Naive thymus-derived CD8-positive, alpha-beta T cell (primary cell): ENCODE results near the gene ENPP6. TPM values are rescaled to one million over a fixed set of nuclear protein-coding genes. Genes with fewer than 3 reads are reported as not detected.
"Not testable (repeated sequence)": the region's sequence is repeated elsewhere in the genome, so short reads cannot be mapped to it uniquely, and the experiment has no call there.

ENCODE experiments used
- ATAC-seq, 2 donors: fragments of 150-1000 bp; cut with Tn5 transposase in 1 of 2; sonication (Bioruptor Pico), chemical (Tn5 transposase) in 1 of 2; 1 replicate in 1 of 2; 2 replicates in 1 of 2; pipeline ENCODE4 v1.10.0; 2021; ENCODE audit warnings: mild to moderate bottlenecking in 2 of 2, moderate library complexity in 2 of 2
- POLR2A ChIA-PET: fragments of 350-600 bp; sonication (Branson Sonifier 250); formaldehyde crosslinking; loops from one replicate; lab custom pipeline; 2021; ENCODE audit warnings: antibody characterized with exemption; lab: Charles Lee
- DNase-seq, 10 donors: peaks; one replicate each; pipeline versions ENCODE4 v3.0.0 to v3.0.0-alpha.2; 2020 to 2022
- H3K27ac Mint-ChIP-seq, 10 donors: one replicate each; pipeline ENCODE4 v1.8.0; 2020 to 2022; ENCODE audit warnings: mild to moderate bottlenecking in 10 of 10, mixed read lengths in 10 of 10, moderate library complexity in 4 of 10, inconsistent platforms in 1 of 10
- H3K27me3 Mint-ChIP-seq, 5 donors: one replicate each; pipeline ENCODE4 v1.8.0; 2021 to 2022; ENCODE audit warnings: mixed read lengths in 5 of 5
- H3K36me3 Mint-ChIP-seq, 3 donors: one replicate each; pipeline ENCODE4 v1.8.0; 2020 to 2022; ENCODE audit warnings: mixed read lengths in 3 of 3, mild to moderate bottlenecking in 2 of 3, inconsistent platforms in 1 of 3
- H3K4me1 Mint-ChIP-seq, 4 donors: one replicate each; pipeline ENCODE4 v1.8.0; 2021 to 2022; ENCODE audit warnings: mixed read lengths in 4 of 4
- H3K4me3 Mint-ChIP-seq, 10 donors: one replicate each; pipeline ENCODE4 v1.8.0; 2020 to 2022; ENCODE audit warnings: mild to moderate bottlenecking in 10 of 10, mixed read lengths in 10 of 10, moderate library complexity in 6 of 10, inconsistent platforms in 1 of 10
- H3K9me3 Mint-ChIP-seq, 9 donors: one replicate each; pipeline ENCODE4 v1.8.0; 2020 to 2022; ENCODE audit warnings: mixed read lengths in 9 of 9, mild to moderate bottlenecking in 3 of 9, inconsistent platforms in 1 of 9, moderate library complexity in 1 of 9
- polyA plus RNA-seq, 3 donors: library from polyadenylated mRNA; unstranded; fragments of 300-500 nt; fragmentation: Illumina TruSeq; gene quantifications; one replicate each; pipeline ENCODE4 v1.2.3, GENCODE V29; 2021
- total RNA-seq, 8 experiments: library from RNA in 2 of 8; stranded (reverse) in 2 of 8; gene quantifications; one replicate each; pipeline ENCODE4 v1.2.3 and lab custom pipeline; 2021 to 2026

The ENPP6 gene
- total and polyA plus RNA-seq, 5 experiments from 2014 or later: 0.08 TPM; not detected in 4

DNA sequence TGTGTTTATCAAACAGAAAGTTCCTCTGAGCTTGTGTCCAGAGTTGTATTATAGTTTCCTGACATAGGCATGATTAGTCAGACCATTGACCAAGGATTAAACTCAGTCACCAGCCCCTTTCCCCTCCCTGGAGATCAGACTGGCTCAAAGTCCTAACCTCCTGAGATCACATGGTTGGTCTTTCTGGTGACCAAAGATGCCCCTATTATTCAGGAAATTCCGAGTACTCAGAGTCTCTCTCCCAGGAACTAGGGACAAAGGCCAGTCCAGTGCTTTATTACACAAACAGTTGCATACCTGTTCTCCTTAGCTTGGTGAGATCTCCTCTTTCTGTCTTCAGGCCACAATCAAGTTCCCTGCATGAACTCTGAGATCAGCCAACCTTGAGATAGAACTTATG is 14.5 kb upstream of the ENPP6 start:
- H3K36me3 Mint-ChIP-seq: no peaks in the 10 kb centered on the region
- POLR2A ChIA-PET: no interaction called here
- no peak for DNase-seq

DNA sequence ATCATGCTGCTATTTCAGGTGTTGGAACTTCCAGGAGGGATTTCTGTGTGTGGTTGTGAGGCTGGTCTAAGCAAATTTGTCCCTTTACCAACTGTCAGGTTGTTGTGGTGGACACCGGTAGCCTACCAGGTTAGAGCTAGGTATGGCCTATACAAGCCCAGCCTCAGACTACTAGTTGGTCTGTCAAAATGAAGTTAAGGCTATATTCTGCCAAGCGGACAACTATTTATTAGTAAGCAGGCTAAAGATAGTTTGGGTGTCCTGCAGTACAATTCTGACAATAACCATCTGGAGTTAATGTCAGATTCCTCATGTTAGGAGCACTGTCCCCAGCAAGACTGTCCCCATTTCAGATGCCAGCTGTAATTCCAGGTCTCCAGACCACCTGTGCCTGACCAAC is 13.9 kb upstream of the ENPP6 start:
- no peaks in the 10 kb centered on the region for H3K9me3 Mint-ChIP-seq

More for the DNA sequence above, 14.5 kb upstream of the ENPP6 start:
- no peaks in the 10 kb centered on the region for H3K9me3 Mint-ChIP-seq
- no peak for ATAC-seq
- H3K4me3 Mint-ChIP-seq: no peak overlapping the region
- H3K27ac Mint-ChIP-seq: peak overlapping the region in 5 of 10 donors; percentile 1 to 76 (median 23)
- peaks cover 17 to 35% (median 29%) of the 10 kb centered on the region in 4 donors for H3K4me1 Mint-ChIP-seq
- H3K27me3 Mint-ChIP-seq: peaks cover 0 to 10% (median 0%) of the 10 kb centered on the region in 5 donors

DNA sequence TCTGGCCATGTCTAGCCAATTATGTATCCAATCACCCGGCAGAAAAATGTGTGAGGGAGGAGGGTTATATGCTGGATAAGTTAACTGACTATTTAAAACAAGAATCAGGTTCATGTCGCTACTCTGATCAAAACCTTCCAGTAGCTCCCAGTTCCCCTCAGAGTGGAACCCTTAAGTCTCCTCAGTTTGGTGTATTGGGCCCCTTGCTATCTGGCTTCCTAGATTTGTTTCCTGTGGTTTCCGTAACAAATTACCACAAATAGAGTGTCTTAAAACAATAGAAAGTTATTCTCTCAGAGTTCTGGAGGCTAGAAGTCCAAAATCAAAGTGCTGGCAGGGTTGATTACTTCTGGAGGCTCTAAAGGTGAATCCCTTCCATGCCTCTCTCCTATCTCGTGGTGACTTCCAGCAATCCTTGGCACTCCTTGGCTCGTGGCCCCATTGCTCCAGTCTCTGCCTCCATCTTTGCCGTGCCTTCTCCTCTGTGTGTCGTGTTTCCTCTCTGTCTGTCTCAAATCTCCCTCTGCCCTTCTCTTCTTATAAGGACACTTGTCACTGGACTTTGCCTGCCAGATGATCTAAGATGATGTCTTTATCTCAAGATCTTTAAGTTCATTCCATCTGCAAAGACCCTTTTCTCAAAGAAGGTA is 10.5 kb upstream of the ENPP6 start:
- DNase-seq (no peak), ATAC-seq (no peak)
- POLR2A ChIA-PET: interaction anchor here (0.6 kb wide), 1 partner anchor 18 kb away, joined by 3 read pairs; no protein-coding TSS in a partner anchor
- peak overlapping the region in 1 of 10 donors; percentile 29 for H3K4me3 Mint-ChIP-seq
- H3K27me3 Mint-ChIP-seq: peaks cover 0 to 12% (median 0%) of the 10 kb centered on the region in 5 donors
- no peaks in the 10 kb centered on the region for H3K9me3 Mint-ChIP-seq
- H3K27ac Mint-ChIP-seq: peak overlapping the region in 3 of 10 donors; percentile 3 to 64 (median 45)
- H3K36me3 Mint-ChIP-seq: no peaks in the 10 kb centered on the region
- H3K4me1 Mint-ChIP-seq: peaks cover 17 to 29% (median 24%) of the 10 kb centered on the region in 4 donors

More for the DNA sequence above, 13.9 kb upstream of the ENPP6 start:
- Mint-ChIP-seq H3K36me3 (no peaks in the 10 kb centered on the region), H3K4me3 (no peak overlapping the region), H3K27ac (peak overlapping the region in 8 of 10 donors; percentile 3 to 76 (median 24)), H3K27me3 (peaks cover 0 to 10% (median 0%) of the 10 kb centered on the region in 5 donors), H3K4me1 (peaks cover 17 to 29% (median 24%) of the 10 kb centered on the region in 4 donors)
- no peak for ATAC-seq
- no peak for DNase-seq
- POLR2A ChIA-PET: interaction anchor here (1.0 kb wide), 1 partner anchor 32 kb away, joined by 3 read pairs; no protein-coding TSS in a partner anchor

GRCh38 chr4:184216515-184216914 is 1.2 kb downstream of the ENPP6 start:
- H3K27ac Mint-ChIP-seq: no peak overlapping the region
- no peak for DNase-seq
- H3K9me3 Mint-ChIP-seq: peaks cover 0 to 12% (median 0%) of the 10 kb centered on the region in 9 donors
- ATAC-seq: no peak
- POLR2A ChIA-PET: interaction anchor here (0.6 kb wide), 1 partner anchor 1054 kb away, joined by 4 read pairs; no protein-coding TSS in a partner anchor
- no peaks in the 10 kb centered on the region for H3K36me3 Mint-ChIP-seq
- peaks cover 0 to 2% (median 0%) of the 10 kb centered on the region in 4 donors for H3K4me1 Mint-ChIP-seq
- H3K27me3 Mint-ChIP-seq: peaks cover 6 to 22% (median 10%) of the 10 kb centered on the region in 5 donors
- no peak overlapping the region for H3K4me3 Mint-ChIP-seq

DNA sequence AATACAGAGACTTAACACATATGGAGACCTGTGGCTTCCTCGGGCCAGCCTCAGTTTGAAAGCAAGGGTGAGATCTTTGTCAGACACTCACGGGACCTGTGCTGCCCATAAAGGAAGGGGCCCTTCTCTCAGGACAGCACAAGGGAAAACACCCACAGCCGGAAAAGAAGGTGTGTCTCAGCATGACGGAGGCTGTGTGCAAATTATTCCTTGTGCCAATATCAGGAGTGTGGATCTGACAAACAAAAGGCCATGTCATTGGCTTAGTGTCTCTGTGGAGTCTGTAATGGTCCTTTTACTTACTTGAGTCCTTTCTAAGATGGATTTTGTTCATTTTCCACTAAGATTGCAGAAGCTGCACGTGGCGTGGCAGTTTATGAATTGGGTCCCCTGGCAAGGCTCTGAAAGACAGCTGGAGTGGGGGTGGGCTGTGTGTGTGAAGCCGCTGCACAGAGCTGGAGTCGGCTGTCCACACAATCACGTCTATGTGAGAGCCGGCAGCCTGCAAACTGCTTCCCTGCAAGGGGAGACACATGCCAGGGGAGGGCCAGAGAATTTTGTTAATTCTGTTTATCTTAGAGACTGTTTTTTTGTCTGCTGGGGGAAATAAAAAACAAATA is 1.9 kb downstream of the ENPP6 start:
- Mint-ChIP-seq H3K27ac (no peak overlapping the region), H3K36me3 (no peaks in the 10 kb centered on the region), H3K4me3 (no peak overlapping the region), H3K27me3 (peaks cover 3 to 22% (median 9%) of the 10 kb centered on the region in 5 donors), H3K4me1 (peaks cover 0 to 2% (median 0%) of the 10 kb centered on the region in 4 donors), H3K9me3 (peaks cover 0 to 12% (median 0%) of the 10 kb centered on the region in 9 donors)
- POLR2A ChIA-PET: no interaction called here
- DNase-seq: no peak
- ATAC-seq: no peak

GRCh38 chr4:184214931-184215330 is 2.7 kb downstream of the ENPP6 start:
- peaks cover 0 to 2% (median 0%) of the 10 kb centered on the region in 4 donors for H3K4me1 Mint-ChIP-seq
- peaks cover 3 to 22% (median 9%) of the 10 kb centered on the region in 5 donors for H3K27me3 Mint-ChIP-seq
- ATAC-seq: no peak
- POLR2A ChIA-PET: no interaction called here
- H3K4me3 Mint-ChIP-seq: no peak overlapping the region
- H3K9me3 Mint-ChIP-seq: peaks cover 0 to 12% (median 0%) of the 10 kb centered on the region in 9 donors
- DNase-seq: no peak
- H3K27ac Mint-ChIP-seq: no peak overlapping the region
- H3K36me3 Mint-ChIP-seq: no peaks in the 10 kb centered on the region

DNA sequence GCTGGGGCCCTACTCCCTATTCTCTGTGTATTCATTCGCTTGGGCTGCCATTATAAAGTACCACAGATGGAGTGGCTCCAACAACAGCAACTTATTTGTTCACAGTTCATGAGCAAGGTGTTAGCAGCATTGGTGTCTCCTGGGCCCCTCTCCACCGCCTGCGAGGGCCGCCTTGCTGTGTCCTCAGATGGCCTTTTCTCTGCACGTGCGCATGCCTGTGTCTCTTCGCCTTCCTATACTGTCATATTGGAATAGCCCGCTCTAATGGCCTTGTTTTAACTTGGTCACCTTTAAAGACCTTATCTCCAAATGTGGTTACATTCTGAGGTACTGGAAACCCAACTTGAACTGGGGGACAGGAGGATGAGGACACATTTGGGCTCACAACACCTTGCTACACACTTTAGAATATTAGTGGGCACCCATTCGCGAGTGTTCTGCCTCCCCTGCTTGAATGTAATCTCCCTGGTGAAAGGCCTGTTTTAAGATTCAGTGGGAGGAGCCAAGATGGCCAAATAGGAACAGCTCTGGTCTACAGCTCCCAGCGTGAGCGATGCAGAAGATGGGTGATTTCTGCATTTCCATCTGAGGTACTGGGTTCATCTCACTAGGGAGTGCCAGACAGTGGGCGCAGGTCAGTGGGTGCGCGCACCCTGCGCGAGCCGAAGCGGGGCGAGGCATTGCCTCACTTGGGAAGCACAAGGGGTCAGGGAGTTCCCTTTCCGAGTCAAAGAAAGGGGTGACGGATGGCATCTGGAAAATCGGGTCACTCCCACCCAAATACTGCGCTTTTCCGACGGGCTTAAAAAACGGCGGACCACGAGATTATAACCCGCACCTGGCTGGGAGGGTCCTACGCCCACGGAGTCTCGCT is 9.7 kb downstream of the ENPP6 start:
- peaks cover 7 to 43% (median 22%) of the 10 kb centered on the region in 5 donors for H3K27me3 Mint-ChIP-seq
- H3K4me3 Mint-ChIP-seq, POLR2A ChIA-PET, H3K4me1 Mint-ChIP-seq, H3K27ac Mint-ChIP-seq, DNase-seq, ATAC-seq, H3K36me3 Mint-ChIP-seq, H3K9me3 Mint-ChIP-seq: not testable (repeated sequence)

- Mint-ChIP-seq H3K36me3 (no peaks in the 10 kb centered on the region), H3K9me3 (peaks cover 0 to 5% (median 0%) of the 10 kb centered on the region in 9 donors), H3K4me3 (no peak overlapping the region), H3K27ac (no peak overlapping the region), H3K4me1 (peaks cover 0 to 4% (median 0%) of the 10 kb centered on the region in 4 donors), H3K27me3 (peaks cover 9 to 43% (median 24%) of the 10 kb centered on the region in 5 donors)
- DNase-seq: no peak
- no peak for ATAC-seq
- POLR2A ChIA-PET: no interaction called here
Measured at GRCh38 chr4:184205243-184205642, 12.4 kb downstream of the ENPP6 start.

DNA sequence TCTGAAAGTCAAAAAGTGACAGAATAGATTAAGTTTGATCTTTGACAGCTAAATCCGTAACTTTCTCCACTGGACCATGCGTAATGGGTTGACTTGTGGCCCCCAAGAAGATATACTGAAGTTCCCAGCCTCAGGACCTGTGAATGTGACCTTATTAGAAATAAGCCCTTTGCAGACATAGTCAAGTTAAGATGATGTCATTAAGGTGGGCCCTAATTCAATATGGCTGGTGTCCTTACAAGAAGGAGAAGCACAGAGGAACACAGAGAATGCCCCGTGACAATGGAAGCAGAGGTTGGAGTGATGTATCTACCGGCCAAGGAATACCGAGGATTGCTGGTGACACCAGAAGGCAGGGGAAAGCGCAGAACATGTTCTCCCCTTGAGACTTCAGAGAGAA is 14.4 kb downstream of the ENPP6 start:
- DNase-seq (no peak), ATAC-seq (no peak)
- peaks cover 0 to 4% (median 0%) of the 10 kb centered on the region in 4 donors for H3K4me1 Mint-ChIP-seq
- H3K27ac Mint-ChIP-seq: peak overlapping the region in 1 of 10 donors; percentile 18
- H3K27me3 Mint-ChIP-seq: peaks cover 9 to 40% (median 23%) of the 10 kb centered on the region in 5 donors
- POLR2A ChIA-PET: interaction anchor here (0.5 kb wide), 1 partner anchor 26 kb away, joined by 3 read pairs; no protein-coding TSS in a partner anchor
- peaks cover 0 to 5% (median 0%) of the 10 kb centered on the region in 9 donors for H3K9me3 Mint-ChIP-seq
- no peaks in the 10 kb centered on the region for H3K36me3 Mint-ChIP-seq
- H3K4me3 Mint-ChIP-seq: no peak overlapping the region

- ATAC-seq (no peak), DNase-seq (no peak)
- Mint-ChIP-seq H3K9me3 (peaks cover 0 to 5% (median 0%) of the 10 kb centered on the region in 9 donors), H3K27ac (no peak overlapping the region), H3K27me3 (peaks cover 7 to 22% (median 15%) of the 10 kb centered on the region in 5 donors), H3K4me3 (no peak overlapping the region), H3K36me3 (no peaks in the 10 kb centered on the region), H3K4me1 (peaks cover 0 to 2% (median 0%) of the 10 kb centered on the region in 4 donors)
- POLR2A ChIA-PET: no interaction called here
Measured at GRCh38 chr4:184201179-184201578, 16.5 kb downstream of the ENPP6 start.

DNA sequence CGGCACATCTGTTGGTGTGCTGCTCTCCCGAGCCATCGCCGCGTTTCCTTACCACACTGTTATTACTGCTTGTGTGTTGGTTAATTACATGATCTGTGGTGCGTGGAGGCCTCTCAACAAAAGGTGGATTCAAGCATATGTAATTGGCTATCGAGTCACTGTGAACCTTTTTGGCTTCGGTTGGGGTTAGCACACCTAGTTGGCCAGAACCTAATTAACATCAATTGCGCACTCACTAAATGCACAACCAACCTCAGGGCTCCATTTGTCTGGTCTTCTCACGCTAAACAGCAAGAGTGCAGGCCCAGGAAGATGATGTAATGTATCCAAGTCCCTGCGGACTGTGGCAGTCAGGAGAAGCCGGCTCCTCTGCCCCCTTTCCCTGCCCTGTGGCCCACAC is 17.4 kb downstream of the ENPP6 start:
- Mint-ChIP-seq H3K9me3 (no peaks in the 10 kb centered on the region), H3K4me3 (no peak overlapping the region), H3K36me3 (no peaks in the 10 kb centered on the region), H3K27ac (no peak overlapping the region), H3K27me3 (peaks cover 2 to 13% (median 10%) of the 10 kb centered on the region in 5 donors), H3K4me1 (no peaks in the 10 kb centered on the region)
- DNase-seq: no peak
- no peak for ATAC-seq
- POLR2A ChIA-PET: no interaction called here

DNA sequence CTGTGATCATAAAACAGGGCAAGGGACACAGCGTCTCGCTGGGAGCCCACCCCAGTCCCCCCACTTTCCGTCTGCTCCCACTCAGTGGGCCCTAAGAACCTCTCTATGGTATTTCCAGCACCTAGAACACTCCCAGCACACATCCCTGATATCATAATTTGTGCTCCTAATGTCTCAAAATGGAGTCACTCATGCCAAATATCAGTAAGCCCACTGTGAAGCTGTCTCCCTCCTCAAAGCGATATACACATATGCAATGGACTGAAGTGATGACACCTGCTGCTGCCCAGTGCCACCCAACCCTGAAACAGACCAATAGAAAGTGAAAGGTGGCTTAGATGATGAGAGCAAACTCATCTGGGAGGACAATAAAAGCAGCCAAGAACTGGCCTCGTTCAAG is 17.9 kb downstream of the ENPP6 start:
- Mint-ChIP-seq H3K4me3 (no peak overlapping the region), H3K36me3 (no peaks in the 10 kb centered on the region), H3K9me3 (no peaks in the 10 kb centered on the region), H3K27me3 (peaks cover 2 to 9% (median 8%) of the 10 kb centered on the region in 5 donors), H3K27ac (no peak overlapping the region), H3K4me1 (no peaks in the 10 kb centered on the region)
- DNase-seq: no peak
- POLR2A ChIA-PET: no interaction called here
- ATAC-seq: no peak
